ENCODE results near the gene FAM120B.

DNA sequence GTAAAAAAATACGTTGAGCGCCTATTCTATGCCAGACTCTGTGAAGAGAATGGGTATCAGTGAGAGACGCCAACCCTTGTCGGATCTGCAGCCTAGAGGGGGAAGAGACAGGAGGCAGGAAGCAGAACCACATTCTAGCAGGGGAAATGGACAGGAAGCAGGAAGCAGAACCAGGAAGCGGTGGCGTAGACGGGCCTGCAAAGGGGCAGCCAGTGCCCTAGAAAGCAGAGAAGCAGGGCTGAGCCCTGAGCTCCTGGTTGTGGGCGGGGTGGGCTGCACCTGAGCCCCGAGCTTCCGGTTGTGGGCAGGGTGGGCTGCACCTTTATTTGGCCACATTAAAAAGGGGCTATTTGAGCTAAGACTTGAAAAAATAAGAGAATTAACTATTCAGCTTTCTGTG is 71.9 kb downstream of the FAM120B start:
- no peak for TF ChIP-seq CEBPB (IDR thresholded peaks at IDR 0.05; ENCODE audit: low read depth, low read length)
- TF ChIP-seq, protein P1, sequence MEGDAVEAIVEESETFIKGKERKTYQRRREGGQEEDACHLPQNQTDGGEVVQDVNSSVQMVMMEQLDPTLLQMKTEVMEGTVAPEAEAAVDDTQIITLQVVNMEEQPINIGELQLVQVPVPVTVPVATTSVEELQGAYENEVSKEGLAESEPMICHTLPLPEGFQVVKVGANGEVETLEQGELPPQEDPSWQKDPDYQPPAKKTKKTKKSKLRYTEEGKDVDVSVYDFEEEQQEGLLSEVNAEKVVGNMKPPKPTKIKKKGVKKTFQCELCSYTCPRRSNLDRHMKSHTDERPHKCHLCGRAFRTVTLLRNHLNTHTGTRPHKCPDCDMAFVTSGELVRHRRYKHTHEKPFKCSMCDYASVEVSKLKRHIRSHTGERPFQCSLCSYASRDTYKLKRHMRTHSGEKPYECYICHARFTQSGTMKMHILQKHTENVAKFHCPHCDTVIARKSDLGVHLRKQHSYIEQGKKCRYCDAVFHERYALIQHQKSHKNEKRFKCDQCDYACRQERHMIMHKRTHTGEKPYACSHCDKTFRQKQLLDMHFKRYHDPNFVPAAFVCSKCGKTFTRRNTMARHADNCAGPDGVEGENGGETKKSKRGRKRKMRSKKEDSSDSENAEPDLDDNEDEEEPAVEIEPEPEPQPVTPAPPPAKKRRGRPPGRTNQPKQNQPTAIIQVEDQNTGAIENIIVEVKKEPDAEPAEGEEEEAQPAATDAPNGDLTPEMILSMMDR (conservative IDR thresholded peaks at IDR 0.05; ENCODE audit: low read depth, low read length), result no peak
